22Rv1 (cell line): ENCODE results near the gene NDUFS1.

Experiments used
- CTCF ChIP-seq: fragments of 450-650 bp; IDR thresholded peaks from 2 replicates; pipeline ENCODE4 v1.5.1; 2017; ENCODE audit warnings: mild to moderate bottlenecking
- ZFX ChIP-seq: fragments of 450-650 bp; IDR thresholded peaks from 2 replicates; pipeline ENCODE4 v1.6.1; 2017; ENCODE audit warnings: antibody characterized with exemption, borderline replicate concordance

- TF ChIP-seq CTCF, result no peak
- no peak for TF ChIP-seq ZFX
Measured at GRCh38 chr2:206190111-206190510, 30.9 kb upstream of the NDUFS1 start.
